ENCODE results near the gene ZNF385C.

The ZNF385C gene

DNA sequence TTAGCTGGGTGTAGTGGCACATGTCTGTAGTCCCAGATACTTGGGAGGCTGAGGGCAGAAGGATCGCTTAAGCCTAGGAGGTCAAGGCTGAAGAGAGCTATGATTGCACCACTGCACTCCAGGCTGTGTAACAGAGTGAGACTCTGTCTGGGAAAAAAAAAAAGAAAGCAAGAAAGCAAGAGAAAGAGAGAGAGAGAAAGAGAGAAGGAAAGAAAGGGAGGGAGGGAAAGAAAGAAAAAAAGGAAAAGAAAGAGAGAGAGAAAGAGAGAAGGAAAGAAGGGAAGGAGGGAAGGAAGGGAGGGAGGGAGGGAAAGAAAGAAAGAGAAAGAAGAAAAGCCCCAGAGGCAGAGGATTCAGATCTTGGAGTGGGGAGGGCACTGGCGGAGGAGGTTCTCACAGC, 7.7 kb upstream of the ZNF385C start:
- no peak for DNase-seq

DNA sequence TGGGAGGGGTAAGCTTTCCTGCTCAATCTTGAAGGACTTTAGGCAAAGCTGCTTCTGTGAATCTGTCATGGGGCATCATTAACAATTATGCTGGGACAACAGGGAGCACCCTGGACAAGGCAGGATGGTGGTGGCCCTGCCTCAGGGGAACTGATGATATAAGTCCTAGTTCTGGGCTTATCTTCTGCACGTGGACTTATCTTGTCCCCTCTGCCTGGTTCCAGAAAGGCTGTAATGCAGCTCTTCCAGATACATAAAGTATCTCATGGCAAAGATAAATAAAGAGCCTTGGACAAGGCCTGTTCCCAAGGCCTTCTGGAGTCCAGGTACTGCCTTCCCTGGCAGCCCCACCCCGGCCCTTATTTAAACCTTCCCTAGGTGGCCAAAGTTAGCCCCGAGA, 6.0 kb upstream of the ZNF385C start:
- no peak for DNase-seq

DNA sequence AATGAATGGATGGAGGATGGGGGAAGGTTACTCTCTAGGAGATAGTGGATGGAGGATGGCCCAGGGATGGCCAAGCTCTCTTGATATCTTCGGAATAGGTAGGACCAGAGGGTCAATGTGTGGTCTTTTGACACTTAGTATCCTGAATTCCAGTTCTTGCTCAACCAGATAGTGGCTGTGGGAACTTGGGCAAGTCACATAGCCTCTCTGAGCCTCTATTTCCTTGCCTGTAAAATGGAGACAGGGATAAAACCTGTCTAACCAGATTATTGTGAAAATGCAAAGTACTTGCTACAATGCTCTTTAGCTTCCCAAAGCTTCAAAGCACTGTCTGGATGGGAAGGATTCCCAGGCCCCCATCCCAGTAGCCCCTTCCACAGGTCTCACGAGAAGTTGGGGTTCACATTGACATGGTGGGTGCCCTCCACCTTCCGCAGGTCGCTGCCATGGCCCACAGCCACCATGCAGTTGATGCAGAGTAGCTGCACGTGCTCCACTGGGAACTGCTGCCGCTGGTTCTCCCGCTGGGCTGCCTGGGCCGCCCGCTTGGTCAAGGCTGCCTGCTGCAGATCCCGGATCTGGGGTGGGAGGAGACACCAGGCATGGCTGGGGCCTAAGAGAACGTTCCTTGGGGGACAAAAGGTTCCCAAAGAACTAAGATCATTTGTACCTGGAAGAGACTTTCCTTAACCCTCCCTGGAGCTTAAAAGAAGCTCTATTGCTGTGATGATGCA, 5.1 kb upstream of the ZNF385C start:
- DNase-seq = no peak

DNA sequence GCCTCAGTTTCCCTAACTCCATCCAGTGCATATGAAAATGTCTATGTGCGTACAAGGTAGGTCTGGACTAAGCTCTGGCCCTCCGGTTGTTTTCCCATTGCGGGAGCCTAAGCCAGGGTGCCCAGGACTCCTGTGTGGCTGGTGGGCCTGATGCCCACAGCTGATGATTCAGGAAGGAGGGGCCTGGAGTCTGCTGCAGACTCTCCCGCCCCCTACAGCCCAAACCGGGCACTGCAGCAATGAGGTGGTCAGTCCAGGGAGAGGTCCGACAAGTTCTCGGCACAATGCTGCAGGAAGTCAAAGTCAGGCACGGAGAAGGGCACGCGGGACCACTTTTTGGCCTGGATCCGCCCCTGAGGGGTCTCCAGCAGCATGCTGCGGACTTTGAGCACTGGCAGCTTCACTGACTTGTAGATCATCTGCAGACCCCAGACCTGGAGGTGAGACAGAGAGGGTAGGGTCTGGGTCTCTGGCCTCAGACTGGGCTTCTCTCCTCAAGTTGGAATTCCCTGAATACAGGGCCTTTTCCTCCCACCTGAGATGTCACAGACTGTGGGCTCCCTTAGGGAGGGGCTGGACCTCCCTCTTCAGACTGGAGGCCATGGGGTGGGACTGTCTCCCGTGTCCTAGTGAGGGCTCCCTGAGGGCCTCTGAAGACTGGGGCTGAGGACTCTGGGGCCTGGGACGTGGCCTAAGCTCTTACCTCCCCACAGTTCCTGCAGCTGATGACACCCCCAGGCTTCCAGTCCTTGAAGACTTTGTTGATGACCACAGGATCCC, 3.4 kb upstream of the ZNF385C start:
- DNase-seq = peak; percentile 67

GRCh38 chr17:42098730-42099399, 592 bp upstream of the ZNF385C start:
- DNase-seq = no peak

DNA sequence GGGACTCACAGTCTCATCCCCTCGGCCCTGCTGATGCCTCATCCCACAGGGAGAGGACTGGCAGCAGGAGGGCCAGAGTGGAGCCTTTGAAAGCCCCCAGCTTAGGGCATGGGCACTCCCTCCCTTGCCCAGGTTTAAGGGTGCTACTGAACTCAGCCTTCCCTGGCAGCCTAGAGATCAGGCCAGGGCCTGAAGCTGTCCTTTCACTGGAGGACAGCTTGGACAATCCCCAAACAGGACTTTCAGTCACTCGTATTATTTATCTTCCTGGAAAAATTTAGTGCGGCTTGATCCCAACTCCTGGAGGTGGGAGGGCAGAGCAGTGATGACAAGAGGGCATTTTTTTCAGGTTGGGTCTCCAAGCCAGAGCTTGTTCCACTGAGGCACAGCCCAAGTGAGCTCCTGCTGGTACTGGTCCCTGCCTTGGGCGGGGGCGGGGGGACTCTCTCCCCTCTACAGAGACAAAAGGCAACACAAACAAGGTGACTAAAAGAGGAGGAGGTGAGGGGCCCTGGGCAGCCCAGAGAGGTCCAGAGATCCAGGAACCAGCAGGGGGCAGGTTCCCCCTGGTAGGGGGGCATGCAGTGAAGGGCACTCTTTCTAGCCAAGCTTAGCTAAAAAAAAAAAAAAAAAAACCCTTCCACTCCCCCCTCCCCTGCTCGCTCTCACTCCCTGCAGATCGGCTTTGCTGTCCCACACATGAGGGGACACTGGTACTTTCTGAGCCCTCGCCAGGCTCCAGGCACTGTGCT, 1.7 kb downstream of the ZNF385C start:
- DNase-seq = no peak

DNA sequence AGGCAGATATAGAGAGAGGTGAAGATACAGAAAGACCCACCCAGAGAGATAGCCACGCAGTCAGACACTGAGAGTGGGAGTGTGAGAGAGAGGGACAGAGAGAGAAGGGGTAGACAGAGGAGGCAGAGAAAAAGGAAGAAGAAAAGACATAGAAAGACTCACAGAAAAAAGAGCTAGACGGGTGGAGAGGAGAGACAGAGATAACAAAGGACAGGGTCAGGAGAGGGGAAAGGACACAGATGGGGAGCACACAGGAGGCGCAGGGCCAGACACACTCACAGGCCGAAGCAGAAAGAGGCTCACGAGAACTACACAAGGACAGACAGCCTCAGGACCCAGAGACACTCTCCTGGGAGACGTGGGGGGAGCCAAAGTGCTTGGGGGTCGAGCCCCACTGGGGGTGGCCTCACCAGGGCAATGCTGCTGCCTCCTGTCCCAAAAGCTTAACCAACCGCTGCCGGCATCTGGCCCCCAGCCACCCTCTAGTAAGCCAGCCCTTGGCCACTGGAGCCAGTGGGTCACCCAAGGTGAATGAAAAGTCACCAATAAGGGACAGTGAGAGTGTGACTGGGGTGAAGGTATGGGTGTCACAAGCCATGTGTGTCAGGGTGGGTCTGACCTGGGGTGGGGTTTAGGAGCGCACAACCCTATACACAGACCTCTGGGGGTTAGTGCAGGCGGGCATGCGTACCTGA, 3.8 kb downstream of the ZNF385C start:
- no peak for DNase-seq

DNA sequence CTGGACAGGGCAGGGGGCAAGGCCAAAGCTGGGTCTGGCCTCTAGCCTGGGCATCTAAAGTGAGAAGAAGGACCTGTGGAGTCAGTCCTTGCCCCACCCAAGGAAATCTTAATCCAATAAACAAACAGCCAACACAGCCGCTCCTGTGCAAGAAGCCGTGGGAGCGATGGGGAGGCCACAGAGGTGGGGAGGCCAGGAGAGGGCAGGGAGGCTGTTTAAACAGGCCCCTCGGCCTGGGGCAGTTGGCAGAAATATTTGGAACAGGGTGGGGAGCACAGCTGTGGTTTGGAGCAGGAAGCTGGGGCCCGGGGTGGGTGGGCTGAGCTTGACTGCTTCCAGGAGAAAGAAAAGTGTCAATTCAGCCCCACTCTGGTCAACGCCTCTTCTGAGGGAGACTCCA, 5.3 kb downstream of the ZNF385C start:
- DNase-seq = no peak

- DNase-seq = no peak
Measured at GRCh38 chr17:42090964-42091790, 7.1 kb downstream of the ZNF385C start.

- no peak for DNase-seq
Measured at GRCh38 chr17:42088736-42089135, 9.5 kb downstream of the ZNF385C start.

DNA sequence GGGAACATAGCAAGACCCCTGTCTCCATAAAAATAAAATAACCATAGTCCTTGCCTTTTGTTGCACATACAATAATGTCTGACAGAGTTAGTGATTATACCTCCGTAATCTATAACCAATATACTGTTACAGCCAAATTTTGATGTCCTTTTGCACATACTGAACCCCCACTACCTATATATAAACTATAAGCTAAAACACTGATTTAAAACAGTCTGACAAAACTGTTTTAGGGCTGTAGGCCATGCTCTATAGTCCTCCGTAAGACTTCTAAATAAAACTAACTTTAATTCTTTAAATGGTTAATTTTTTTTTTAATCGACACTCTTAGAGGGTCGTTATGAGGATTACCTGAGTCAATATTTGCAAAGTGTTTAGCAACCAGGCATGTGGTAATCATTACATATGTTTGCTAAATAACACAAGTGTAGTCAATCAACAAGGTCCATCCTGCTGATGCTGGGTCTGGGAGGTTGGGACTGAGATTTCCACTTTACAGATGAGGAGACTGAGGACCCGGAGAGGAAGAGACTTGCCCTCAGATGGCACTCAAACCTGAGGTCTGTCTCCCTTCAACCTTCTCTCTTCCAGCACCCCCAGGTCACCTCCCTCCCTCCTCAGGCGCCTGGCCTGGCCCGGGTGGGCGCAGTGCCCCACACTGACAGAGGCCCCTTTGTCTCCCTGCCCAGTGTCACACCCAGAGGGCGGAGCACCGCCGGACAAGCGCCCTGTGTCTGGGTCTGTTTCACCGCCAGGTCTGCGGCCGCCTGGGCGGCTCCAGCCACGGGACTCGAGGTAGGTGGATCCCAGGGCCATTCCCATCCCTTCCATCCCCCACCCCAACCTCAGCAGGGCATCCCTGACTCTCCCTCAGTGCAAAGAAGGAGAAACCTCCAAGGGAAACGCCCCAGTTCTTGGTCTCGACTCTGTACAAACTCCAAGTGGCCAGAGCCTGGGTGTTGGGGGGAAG, 10.3 kb downstream of the ZNF385C start:
- DNase-seq = no peak

DNA sequence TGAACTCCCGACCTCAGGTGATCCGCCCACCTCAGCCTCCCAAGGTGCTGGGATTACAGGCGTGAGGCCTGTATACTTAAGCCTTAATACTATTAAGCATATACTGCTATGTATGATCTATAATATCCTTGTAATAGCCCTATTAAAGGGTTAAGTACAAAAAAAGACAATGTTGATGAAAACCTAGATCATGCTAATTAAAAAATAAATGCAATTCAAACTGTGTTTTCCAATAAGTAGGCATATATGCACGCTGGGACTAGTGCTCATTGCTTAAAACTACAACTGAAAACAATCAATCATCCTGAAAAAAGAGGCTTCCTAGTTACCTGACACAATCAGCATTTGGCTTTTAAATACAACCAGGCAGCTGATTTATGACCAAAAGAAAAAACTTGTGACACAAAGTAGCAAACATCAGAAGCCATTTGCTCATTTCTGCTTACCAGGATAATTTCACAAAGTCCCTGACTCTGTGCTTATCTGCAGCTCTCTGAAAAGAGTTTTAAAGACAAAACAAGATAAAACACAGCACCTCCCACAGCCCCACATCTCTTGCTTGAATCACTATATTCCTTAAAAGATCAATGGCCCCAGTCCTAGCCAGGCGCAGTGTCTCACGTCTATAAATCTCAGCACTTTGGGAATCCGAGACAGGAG, 11.1 kb downstream of the ZNF385C start:
- no peak for DNase-seq

DNA sequence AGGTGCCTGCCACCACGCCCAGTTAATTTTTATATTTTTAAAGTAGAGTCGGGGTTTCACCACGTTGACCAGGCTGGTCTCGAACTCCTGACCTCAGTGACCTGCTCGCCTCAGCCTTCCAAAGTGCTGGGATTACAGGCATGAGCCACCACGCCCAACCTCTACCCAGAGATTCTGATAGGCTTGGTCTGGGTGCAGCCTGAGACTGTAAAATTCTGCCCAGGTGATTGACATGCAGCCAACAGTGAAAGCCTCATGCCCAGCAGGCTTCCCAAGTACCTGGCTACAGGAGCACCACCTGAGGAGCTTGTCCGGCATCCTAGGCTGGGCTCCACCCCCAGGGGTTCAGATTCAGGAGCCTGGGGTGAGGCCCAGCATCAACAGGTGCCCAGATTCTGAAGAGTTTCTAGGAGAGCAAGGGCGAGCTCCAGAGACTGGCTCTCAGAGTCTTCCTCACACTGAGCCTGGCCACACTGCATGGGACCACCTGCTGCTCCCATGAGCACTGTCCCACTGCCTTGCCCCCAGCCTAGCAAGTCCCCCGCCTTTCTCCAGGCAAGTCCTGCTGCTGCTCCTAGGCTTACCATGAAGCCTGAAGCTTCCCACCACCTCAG, 16.6 kb downstream of the ZNF385C start:
- no peak for DNase-seq

- DNase-seq = no peak
Measured at GRCh38 chr17:42079541-42079940, 18.7 kb downstream of the ZNF385C start.

DNA sequence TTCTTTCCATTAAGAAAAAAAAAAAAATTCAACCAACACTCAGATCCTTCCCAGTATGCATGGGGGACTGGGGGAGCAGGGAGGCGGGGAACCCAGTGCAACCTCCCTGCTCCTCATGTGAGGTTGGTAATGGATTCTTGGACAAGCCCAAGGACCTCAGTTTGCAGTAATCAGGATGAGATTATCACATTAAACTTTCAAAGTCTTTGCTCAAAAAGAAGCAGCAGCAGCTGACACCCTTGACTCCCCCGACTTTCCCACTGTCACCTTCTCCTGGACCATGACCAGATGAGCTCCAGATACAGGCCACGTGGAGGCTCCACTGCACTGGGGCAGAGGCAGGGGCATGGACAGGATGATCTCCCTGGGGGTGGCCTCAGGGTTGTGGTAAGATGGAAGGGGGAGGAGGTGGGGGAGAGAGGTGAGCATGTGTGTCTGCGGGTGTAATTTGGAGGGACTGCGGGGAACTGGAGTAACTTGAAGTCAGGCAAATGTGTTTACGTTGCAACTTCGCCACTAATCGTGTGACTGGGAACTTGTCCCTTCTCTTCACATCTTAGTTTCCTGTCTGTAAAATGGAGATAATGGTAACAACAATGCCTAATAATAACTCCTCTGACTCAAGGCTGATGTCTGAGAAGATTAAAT, 19.8 kb downstream of the ZNF385C start:
- DNase-seq = no peak

- no peak for DNase-seq
Measured at GRCh38 chr17:42077755-42078154, 20.5 kb downstream of the ZNF385C start.

DNA sequence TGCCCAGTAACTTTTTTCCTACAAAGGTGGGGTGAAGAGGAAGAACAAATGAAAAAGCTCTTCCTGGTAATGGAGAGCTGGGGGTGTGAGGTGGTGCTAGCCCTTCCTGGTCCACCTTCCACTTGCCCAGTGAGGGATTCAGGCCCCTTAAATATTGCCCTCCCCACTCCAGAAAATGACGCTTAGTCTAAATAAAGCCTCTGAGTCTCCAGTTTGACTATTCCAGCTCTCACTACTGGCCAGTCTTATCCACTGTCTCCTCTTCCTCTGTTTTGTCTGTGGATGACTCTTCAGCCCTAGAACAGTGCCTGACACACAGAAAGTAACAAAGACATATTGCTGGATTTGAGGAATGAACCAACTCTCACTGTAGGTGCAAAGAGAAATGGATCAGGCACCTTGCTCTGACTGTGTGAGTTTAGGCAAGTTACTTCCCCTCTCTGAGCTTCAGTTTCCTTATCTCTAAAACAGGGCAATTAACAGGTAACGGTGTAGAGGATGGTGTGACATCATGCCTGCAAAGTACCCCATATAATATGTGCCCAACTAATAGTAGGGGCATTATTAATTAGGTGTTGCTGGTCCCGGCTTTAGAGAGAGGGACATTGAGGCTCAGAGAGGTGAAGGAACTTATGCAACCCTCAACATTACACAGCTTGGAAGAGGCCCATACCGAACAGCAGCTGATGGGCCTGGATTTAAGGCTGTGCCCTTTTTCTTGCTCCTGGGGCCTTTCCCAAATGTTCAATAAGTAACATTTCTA, 21.3 kb downstream of the ZNF385C start:
- no peak for DNase-seq

GRCh38 chr17:42075789-42076188, 22.5 kb downstream of the ZNF385C start:
- no peak for DNase-seq

Measured in CD4-positive, alpha-beta T cell treated with Interleukin-10 for 1 hour (primary cell).